GM13976 (cell line): ENCODE measurements around the gene RAPH1.

Source experiments
- DNase-seq: peaks from one replicate; pipeline ENCODE4 v3.0.0; 2012; ENCODE audit warnings: low spot score
- in situ Hi-C: fragments of 300-500 bp; cut with MboI; formaldehyde crosslinking; loops from one replicate; pipeline ENCODE4 v1.12.0; 2022; ENCODE audit warnings: low sequenced_read_pairs, mixed read lengths, inconsistent platforms; ENCODE audit not compliant: unreplicated experiment
- TF ChIP-seq, protein P1 (sequence below): IDR thresholded peaks from 2 replicates; pipeline ENCODE4 v1.5.1; 2012; ENCODE audit warnings: borderline replicate concordance, mild to moderate bottlenecking; ENCODE audit not compliant: insufficient read depth; ENCODE audit errors: extremely low read depth, missing control alignments, control extremely low read depth

The RAPH1 gene

DNA sequence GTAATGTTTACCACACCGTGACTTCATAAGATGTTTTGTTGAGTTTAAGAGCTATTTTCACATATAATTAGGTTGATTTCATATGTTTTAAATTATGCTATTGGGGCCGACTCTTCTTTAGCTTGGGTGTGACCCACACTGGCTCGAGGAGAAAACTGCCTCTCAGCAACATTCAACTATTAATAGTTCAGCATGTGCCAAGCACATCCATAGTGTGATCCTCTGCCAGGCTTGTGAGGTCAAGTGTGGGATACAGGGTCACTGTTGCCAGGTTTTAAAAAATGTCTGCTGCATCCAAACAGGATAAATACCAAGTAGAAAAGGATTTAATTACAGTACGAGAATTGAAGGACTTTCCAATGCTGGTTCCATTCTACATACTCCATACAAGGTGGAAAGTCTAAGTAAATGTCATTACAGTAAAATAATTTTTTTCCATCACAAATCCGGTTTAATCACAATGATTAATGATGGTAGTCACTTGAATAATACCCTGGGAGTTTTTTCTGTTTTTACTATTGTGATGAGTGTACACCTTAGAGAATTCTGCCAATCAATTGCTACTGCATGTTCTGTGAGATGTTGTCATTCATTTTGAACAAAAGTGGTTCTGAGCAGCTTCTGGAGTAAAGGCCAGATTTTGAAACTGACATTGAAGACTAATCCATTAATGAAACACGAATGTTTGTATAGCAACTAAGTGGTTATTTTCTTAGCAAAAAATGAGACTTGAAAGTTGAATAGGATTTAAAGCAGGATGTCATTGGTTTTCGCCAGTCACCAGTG is 122.4 kb downstream of the RAPH1 start:
- TF ChIP-seq, protein P1, sequence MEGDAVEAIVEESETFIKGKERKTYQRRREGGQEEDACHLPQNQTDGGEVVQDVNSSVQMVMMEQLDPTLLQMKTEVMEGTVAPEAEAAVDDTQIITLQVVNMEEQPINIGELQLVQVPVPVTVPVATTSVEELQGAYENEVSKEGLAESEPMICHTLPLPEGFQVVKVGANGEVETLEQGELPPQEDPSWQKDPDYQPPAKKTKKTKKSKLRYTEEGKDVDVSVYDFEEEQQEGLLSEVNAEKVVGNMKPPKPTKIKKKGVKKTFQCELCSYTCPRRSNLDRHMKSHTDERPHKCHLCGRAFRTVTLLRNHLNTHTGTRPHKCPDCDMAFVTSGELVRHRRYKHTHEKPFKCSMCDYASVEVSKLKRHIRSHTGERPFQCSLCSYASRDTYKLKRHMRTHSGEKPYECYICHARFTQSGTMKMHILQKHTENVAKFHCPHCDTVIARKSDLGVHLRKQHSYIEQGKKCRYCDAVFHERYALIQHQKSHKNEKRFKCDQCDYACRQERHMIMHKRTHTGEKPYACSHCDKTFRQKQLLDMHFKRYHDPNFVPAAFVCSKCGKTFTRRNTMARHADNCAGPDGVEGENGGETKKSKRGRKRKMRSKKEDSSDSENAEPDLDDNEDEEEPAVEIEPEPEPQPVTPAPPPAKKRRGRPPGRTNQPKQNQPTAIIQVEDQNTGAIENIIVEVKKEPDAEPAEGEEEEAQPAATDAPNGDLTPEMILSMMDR = no peak
- in situ Hi-C loops = no loop called here
- DNase-seq = no peak

DNA sequence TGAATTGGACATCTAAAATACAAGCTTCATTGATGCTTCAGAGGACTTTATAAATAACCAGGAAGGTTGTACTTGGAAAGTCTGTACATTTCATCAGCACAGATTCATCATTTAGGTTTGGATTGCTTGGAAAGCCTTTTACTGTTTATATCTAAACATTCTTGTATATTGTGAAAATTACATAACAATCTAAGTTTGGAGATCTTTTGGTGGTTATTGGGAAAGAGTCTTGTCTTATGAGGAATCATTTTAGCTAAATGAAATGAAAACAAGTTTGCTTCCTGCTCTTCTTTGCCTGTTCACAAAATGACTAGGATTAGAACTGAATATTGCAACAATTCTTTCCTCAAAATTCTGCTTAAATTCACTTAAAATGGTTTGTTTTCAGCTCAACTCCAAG is 127.6 kb downstream of the RAPH1 start:
- TF ChIP-seq, protein P1 = no peak
- in situ Hi-C loops = no loop called here
- DNase-seq = no peak

DNA sequence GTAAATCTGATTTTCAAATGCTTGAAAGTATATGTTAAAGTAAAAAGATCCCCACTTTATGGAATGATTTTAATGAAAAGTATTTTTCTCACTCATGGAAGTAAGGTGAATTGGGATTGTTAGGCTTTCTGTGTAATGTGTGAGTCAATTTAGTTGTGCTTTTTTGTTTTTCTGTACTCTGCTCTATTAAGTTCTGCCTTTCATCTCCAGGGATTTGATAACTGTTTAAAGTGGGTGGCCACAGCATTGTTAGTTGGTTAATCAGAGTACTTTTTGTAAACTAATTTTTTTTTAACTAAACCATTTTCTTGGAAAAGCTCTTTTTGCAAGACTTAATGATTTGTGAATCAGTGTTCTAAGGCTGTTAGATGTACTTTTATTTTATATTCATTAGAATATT is 130.1 kb downstream of the RAPH1 start:
- TF ChIP-seq, protein P1 = no peak
- in situ Hi-C loops = no loop called here
- DNase-seq = no peak

DNA sequence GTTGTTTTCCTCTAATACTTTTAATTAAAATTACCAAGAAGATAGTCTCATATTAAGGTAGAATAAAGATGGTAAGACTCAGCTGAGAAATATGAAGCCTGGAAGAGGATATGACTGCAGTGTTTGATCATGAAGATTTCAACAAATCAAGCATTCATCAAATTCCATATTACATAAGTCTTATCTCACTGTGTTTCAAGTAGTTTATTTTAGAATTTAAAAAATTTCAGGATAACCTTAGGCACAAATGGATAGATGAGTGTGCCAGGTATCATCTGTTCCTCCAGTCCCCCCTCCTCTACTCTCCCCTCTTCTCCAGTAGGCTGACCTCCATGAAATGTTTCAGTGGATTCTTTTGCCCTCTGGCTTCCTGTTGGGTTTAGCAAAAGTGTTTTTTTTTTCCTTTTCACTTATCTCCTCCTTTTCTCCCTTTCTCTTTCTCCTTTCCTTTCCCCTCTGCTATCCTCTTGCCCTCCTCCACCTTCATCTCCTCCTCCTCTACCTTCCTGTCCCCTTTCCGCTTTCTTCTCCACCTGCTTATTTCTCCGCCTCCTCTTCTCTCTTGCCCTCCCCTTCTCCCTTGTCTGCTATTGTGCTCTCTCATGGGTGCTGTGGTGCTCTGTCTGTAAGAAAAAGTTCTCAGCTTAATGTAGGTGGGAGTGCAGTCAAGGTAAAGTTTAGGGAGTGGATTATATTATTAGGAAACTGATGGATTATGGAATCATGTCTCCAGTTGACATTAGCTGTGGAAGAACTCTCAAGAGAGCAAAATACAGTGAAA is 134.1 kb downstream of the RAPH1 start:
- DNase-seq = no peak
- in situ Hi-C loops = no loop called here
- TF ChIP-seq, protein P1 = no peak

DNA sequence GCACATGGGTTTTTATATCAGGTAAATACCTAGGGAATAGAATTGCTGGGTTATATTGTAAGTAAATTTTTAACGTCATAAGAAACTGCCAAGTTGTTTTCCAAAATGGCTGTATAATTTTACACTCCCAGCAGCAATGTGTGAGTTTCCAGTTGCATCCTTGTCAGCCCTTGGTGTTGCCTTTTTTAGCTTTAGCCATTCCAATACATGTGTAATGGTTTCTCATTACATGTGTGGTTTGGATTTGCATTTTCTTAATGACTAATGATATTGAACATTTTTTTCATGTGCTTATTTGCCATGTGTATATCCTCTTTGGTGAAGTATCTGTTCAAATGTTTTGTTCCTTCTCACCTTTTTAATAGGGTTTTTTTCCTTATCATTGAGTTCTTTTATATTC is 136.1 kb downstream of the RAPH1 start:
- in situ Hi-C loops = no loop called here
- no peak for DNase-seq
- TF ChIP-seq, protein P1 = no peak

DNA sequence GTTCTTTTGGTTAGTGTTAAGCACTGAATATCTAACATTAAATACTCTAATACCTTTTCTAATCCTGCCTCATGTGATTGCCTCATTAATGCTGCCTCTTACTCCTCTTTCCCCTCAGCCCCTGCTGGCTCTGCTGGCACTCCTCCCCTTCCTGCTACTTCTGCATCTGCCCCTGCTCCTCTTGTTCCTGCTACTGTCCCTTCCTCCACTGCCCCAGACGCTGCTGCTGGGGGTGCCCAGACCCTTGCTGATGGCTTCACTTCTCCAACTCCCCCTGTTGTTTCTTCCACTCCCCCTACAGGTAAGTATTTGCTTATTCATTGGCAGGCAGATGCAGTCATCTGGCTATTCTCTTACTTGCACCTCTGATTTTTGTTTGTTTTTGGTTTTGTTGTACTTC is 138.4 kb downstream of the RAPH1 start:
- in situ Hi-C loops = no loop called here
- TF ChIP-seq, protein P1 = no peak
- DNase-seq = no peak
